ENCODE data around the gene CASP10. TPM values are rescaled to one million over a fixed set of nuclear protein-coding genes. Genes with fewer than 3 reads are reported as not detected.

CASP10 gene
- total and polyA plus RNA-seq, 9 of the 15 experiments (the other 6 are each of a cell fraction or from before 2014, with no cell fraction given), result 7.1 to 20.4 (median 10.8) TPM

DNA sequence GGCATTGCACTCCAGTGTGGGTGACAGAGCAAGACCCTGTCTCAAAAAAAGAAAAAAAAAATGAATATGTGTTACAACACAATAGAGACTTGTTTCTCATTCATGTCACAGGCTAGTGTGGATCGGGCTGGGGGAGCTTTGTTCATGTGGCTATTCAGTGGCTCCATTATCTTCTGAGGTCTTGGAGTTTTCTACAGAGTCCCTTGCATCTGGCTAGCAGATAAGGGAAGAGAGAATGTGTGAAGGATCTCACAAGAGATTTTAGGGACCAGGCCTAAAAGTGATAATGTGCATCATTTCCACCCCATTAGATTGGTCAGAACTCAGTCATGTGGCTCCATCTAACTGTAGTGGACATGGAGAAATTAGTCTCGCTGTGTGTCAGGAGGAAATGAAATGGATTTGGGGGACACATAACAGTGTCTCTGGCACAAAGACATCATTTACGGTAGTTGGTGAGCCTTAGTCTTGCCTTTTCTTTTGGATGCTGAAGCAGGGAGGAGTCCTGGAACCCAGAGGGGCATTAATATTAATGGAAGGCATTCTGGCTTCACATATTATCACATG is 32.4 kb upstream of the CASP10 start:
- DNase-seq (ENCODE audit: extremely low read depth in 1 of 4, low spot score in 3 of 4) (peak in 2 of 4 experiments; percentile 43 to 67), FAIRE-seq (peak; percentile 73), ATAC-seq (peak; percentile 64)
- in situ Hi-C loops (cut with MboI) (no loop called here), intact Hi-C loops (cut with micrococcal nuclease) (no loop called here)
- Histone ChIP-seq H3K4me3 (no peak overlapping the region), H3K27me3 (ENCODE audit: control insufficient read depth in 2 of 2, insufficient read depth in 2 of 2, low read length in 2 of 2) (no peaks in the 10 kb centered on the region), H3K36me3 (ENCODE audit: control insufficient read depth, insufficient read depth, low read length) (peaks cover 63% of the 10 kb centered on the region), H3K9me3 (replicated peaks; ENCODE audit: control insufficient read depth, insufficient read depth, low read depth, low read length) (no peaks in the 10 kb centered on the region), H3K9ac (ENCODE audit: insufficient read depth in 1 of 2, low read depth in 2 of 2, low read length in 2 of 2) (peak overlapping the region in 1 of 2 experiments; percentile 28; a peak in 1 of 4 replicates), H3K4me2 (ENCODE audit: insufficient read depth, low read length) (no peak overlapping the region; the same call in 1 of the 2 replicates), H3K9me1 (ENCODE audit: control insufficient read depth, insufficient read depth, low read length) (no peaks in the 10 kb centered on the region), H3K27ac (ENCODE audit: extremely low read depth, low read depth, low read length) (peak overlapping the region; percentile 79), H2AFZ (ENCODE audit: low read depth, low read length) (no peak overlapping the region), H3K4me1 (replicated peaks in 1 of 2; ENCODE audit: control insufficient read depth in 2 of 2, insufficient read depth in 2 of 2, low read length in 2 of 2) (peaks cover 2 to 16% of the 10 kb centered on the region in 2 experiments; a peak in 3 of 5 replicates), H4K20me1 (replicated peaks; ENCODE audit: control insufficient read depth, insufficient read depth, low read length) (no peaks in the 10 kb centered on the region), H3K79me2 (ENCODE audit: control insufficient read depth, insufficient read depth, low read length) (peaks cover 4% of the 10 kb centered on the region; the same call in 2 of the 3 replicates)
- 53% methylated on average over 3 of the region's 3 CpGs for WGBS (ENCODE audit: insufficient coverage, low coverage, missing lambda C conversion rate)
- no TSS peak for BruUV-seq (replicated peaks)
- POLR2A ChIA-PET, result interaction anchor here (0.7 kb wide), 2 partner anchors 81 to 438 kb away, joined by 3 read pairs; no protein-coding TSS in a partner anchor
- CTCF ChIA-PET (ENCODE audit: low intra/inter-chr PET ratio), result no interaction called here
- TF ChIP-seq FOXK1 (CRISPR knock-in tag; IDR thresholded peaks at IDR 0.05; ENCODE audit: borderline replicate concordance), result no peak
- TF ChIP-seq MXI1 (IDR thresholded peaks at IDR 0.05; ENCODE audit: low read depth, low read length), result no peak
- TF ChIP-seq, protein P1, sequence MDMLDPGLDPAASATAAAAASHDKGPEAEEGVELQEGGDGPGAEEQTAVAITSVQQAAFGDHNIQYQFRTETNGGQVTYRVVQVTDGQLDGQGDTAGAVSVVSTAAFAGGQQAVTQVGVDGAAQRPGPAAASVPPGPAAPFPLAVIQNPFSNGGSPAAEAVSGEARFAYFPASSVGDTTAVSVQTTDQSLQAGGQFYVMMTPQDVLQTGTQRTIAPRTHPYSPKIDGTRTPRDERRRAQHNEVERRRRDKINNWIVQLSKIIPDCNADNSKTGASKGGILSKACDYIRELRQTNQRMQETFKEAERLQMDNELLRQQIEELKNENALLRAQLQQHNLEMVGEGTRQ (CRISPR knock-in tag; IDR thresholded peaks at IDR 0.05), result peak; percentile 32; the same call in 1 of the 2 replicates
- TF ChIP-seq EP300 (IDR thresholded peaks at IDR 0.05; ENCODE audit: low read length), result peak; percentile 27; the same call in 1 of the 2 replicates
- no peak for TF ChIP-seq BRD4 (IDR thresholded peaks at IDR 0.05)
- no peak for TF ChIP-seq ZNF212 (CRISPR knock-in tag; IDR thresholded peaks at IDR 0.05)
- TF ChIP-seq, protein P2, sequence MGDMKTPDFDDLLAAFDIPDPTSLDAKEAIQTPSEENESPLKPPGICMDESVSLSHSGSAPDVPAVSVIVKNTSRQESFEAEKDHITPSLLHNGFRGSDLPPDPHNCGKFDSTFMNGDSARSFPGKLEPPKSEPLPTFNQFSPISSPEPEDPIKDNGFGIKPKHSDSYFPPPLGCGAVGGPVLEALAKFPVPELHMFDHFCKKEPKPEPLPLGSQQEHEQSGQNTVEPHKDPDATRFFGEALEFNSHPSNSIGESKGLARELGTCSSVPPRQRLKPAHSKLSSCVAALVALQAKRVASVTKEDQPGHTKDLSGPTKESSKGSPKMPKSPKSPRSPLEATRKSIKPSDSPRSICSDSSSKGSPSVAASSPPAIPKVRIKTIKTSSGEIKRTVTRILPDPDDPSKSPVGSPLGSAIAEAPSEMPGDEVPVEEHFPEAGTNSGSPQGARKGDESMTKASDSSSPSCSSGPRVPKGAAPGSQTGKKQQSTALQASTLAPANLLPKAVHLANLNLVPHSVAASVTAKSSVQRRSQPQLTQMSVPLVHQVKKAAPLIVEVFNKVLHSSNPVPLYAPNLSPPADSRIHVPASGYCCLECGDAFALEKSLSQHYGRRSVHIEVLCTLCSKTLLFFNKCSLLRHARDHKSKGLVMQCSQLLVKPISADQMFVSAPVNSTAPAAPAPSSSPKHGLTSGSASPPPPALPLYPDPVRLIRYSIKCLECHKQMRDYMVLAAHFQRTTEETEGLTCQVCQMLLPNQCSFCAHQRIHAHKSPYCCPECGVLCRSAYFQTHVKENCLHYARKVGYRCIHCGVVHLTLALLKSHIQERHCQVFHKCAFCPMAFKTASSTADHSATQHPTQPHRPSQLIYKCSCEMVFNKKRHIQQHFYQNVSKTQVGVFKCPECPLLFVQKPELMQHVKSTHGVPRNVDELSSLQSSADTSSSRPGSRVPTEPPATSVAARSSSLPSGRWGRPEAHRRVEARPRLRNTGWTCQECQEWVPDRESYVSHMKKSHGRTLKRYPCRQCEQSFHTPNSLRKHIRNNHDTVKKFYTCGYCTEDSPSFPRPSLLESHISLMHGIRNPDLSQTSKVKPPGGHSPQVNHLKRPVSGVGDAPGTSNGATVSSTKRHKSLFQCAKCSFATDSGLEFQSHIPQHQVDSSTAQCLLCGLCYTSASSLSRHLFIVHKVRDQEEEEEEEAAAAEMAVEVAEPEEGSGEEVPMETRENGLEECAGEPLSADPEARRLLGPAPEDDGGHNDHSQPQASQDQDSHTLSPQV (IDR thresholded peaks at IDR 0.05), result 0 out of 2 replicates have a peak, but pooled peaks have one; percentile 35
- TF ChIP-seq SOX6 (IDR thresholded peaks at IDR 0.05), result 0 out of 2 replicates have a peak, but pooled peaks have one; percentile 21
- TF ChIP-seq, protein P3, sequence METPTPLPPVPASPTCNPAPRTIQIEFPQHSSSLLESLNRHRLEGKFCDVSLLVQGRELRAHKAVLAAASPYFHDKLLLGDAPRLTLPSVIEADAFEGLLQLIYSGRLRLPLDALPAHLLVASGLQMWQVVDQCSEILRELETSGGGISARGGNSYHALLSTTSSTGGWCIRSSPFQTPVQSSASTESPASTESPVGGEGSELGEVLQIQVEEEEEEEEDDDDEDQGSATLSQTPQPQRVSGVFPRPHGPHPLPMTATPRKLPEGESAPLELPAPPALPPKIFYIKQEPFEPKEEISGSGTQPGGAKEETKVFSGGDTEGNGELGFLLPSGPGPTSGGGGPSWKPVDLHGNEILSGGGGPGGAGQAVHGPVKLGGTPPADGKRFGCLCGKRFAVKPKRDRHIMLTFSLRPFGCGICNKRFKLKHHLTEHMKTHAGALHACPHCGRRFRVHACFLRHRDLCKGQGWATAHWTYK (CRISPR knock-in tag; IDR thresholded peaks at IDR 0.05), result 0 out of 2 replicates have a peak, but pooled peaks have one; percentile 79
- TF ChIP-seq LEF1 (IDR thresholded peaks at IDR 0.05), result no peak
- TF ChIP-seq ZNF408 (CRISPR knock-in tag; IDR thresholded peaks at IDR 0.05; ENCODE audit: low read depth), result no peak
- TF ChIP-seq TCF3 (CRISPR knock-in tag; IDR thresholded peaks at IDR 0.05), result peak; percentile 66
- TF ChIP-seq TEAD4 (IDR thresholded peaks at IDR 0.05; ENCODE audit: low read length), result peak; percentile 65
- no peak for TF ChIP-seq TEAD4 (CRISPR knock-in tag; IDR thresholded peaks at IDR 0.05; ENCODE audit: borderline replicate concordance)
- 0 out of 2 replicates have a peak, but pooled peaks have one; percentile 38 for TF ChIP-seq TAL1 (IDR thresholded peaks at IDR 0.05)

Measured in K562 (cell line).